ENCODE results near the gene TEK. TPM values are rescaled to one million over a fixed set of nuclear protein-coding genes. Genes with fewer than 3 reads are reported as not detected.

Gene TEK
- total RNA-seq, 3 donors from 2014 or later (not counting 1 experiment from before 2014, with no cell fraction given): not detected

DNA sequence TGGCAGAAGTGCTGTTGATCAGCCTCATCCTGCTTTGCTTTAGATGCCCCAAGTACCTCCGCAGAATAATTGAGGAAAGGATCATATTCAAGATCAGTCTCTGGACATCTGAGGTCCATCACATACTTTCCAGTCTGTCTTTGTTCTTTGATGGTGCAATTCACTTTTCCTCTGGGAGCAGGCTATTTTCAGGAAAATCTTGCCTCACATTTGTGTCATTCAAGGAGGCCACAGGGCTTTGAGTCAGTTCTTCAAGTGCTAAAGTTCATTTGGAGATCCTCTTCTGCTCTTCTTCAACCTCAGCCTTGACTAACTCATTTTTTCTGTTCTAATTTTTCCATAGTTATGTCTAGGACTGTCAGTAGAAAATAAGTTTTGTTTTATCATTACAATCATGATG is 169.3 kb downstream of the TEK start:
- no peaks in the 10 kb centered on the region for H3K36me3 Mint-ChIP-seq
- Histone ChIP-seq H3K36me3 (ENCODE audit: control insufficient read depth, insufficient read depth, low read length) (no peaks in the 10 kb centered on the region), H3K4me3 (ENCODE audit: low read length) (no peak overlapping the region), H3K4me1 (ENCODE audit: control insufficient read depth, insufficient read depth, low read length) (no peaks in the 10 kb centered on the region), H3K27me3 (ENCODE audit: control insufficient read depth, insufficient read depth, low read length) (no peaks in the 10 kb centered on the region), H3K9me3 (ENCODE audit: control insufficient read depth, insufficient read depth, low read length) (no peaks in the 10 kb centered on the region), H3K27ac (ENCODE audit: low read length) (no peak overlapping the region)
- intact Hi-C loops (cut with micrococcal nuclease): no loop called here
- H3K27ac Mint-ChIP-seq: no peak overlapping the region
- 95% methylated on average over 1 of the region's 1 CpG for WGBS (ENCODE audit: insufficient coverage)
- DNase-seq: no peak
- H3K4me1 Mint-ChIP-seq: no peaks in the 10 kb centered on the region
- H3K9me3 Mint-ChIP-seq: no peaks in the 10 kb centered on the region
- ATAC-seq: no peak
- no peaks in the 10 kb centered on the region for H3K27me3 Mint-ChIP-seq (ENCODE audit: low read depth in 2 of 2)
- no peak overlapping the region for H3K4me3 Mint-ChIP-seq
- TF ChIP-seq, protein P1, sequence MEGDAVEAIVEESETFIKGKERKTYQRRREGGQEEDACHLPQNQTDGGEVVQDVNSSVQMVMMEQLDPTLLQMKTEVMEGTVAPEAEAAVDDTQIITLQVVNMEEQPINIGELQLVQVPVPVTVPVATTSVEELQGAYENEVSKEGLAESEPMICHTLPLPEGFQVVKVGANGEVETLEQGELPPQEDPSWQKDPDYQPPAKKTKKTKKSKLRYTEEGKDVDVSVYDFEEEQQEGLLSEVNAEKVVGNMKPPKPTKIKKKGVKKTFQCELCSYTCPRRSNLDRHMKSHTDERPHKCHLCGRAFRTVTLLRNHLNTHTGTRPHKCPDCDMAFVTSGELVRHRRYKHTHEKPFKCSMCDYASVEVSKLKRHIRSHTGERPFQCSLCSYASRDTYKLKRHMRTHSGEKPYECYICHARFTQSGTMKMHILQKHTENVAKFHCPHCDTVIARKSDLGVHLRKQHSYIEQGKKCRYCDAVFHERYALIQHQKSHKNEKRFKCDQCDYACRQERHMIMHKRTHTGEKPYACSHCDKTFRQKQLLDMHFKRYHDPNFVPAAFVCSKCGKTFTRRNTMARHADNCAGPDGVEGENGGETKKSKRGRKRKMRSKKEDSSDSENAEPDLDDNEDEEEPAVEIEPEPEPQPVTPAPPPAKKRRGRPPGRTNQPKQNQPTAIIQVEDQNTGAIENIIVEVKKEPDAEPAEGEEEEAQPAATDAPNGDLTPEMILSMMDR (IDR thresholded peaks at IDR 0.05): no peak

DNA sequence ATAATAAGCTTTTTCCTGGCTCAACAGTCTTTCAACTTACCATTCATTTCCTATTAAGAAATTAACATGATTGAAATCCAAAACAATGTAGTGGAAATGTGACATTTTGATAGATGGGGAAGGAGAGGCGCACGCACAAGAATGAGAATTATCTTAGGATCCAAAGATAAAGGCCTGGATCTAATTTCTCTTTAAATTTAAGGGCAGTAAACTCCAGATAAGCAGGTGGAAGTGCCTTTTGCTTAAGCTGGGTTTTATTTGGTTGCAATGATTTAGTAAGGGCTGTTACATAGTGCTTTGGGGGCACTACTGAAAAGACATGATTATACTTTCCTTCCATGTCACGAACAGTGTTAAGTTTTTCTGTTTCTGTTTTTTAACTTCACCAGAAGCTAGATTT is 170.6 kb downstream of the TEK start:
- ATAC-seq (no peak), DNase-seq (no peak)
- Histone ChIP-seq H3K27ac (ENCODE audit: low read length) (no peak overlapping the region), H3K27me3 (ENCODE audit: control insufficient read depth, insufficient read depth, low read length) (no peaks in the 10 kb centered on the region), H3K4me1 (ENCODE audit: control insufficient read depth, insufficient read depth, low read length) (no peaks in the 10 kb centered on the region), H3K9me3 (ENCODE audit: control insufficient read depth, insufficient read depth, low read length) (no peaks in the 10 kb centered on the region), H3K4me3 (ENCODE audit: low read length) (no peak overlapping the region), H3K36me3 (ENCODE audit: control insufficient read depth, insufficient read depth, low read length) (no peaks in the 10 kb centered on the region)
- Mint-ChIP-seq H3K4me3 (no peak overlapping the region), H3K36me3 (no peaks in the 10 kb centered on the region), H3K4me1 (no peaks in the 10 kb centered on the region), H3K27ac (no peak overlapping the region), H3K27me3 (ENCODE audit: low read depth in 2 of 2) (no peaks in the 10 kb centered on the region), H3K9me3 (no peaks in the 10 kb centered on the region)
- 86% methylated on average over 3 of the region's 3 CpGs for WGBS (ENCODE audit: insufficient coverage)
- intact Hi-C loops (cut with micrococcal nuclease): no loop called here
- TF ChIP-seq, protein P1 (IDR thresholded peaks at IDR 0.05): no peak

Other genes with a start within 250 kb of the TEK start
- 10 to 100 TPM; 12.6 to 16.8 (median 15.2) TPM for gene CAAP1, start 216.4 kb upstream of the TEK start, total RNA-seq
- 10 to 100 TPM; 38.1 to 51.2 (median 45.5) TPM for gene PLAA, start 162.0 kb upstream of the TEK start, total RNA-seq
- 1 to 10 TPM; 6.0 to 8.7 (median 7.0) TPM for gene IFT74, start 152.8 kb upstream of the TEK start, total RNA-seq
- not detected for gene LRRC19, start 103.6 kb upstream of the TEK start, total RNA-seq
- gene EQTN, start 187.9 kb downstream of the TEK start, total RNA-seq: not detected

Measured in natural killer cell (primary cell).